ENCODE results near the gene PANK4. TPM values are rescaled to one million over a fixed set of nuclear protein-coding genes. Genes with fewer than 3 reads are reported as not detected.

The PANK4 gene
- total and polyA plus RNA-seq, 12 donors, result 13.8 to 50.2 (median 28.4) TPM

DNA sequence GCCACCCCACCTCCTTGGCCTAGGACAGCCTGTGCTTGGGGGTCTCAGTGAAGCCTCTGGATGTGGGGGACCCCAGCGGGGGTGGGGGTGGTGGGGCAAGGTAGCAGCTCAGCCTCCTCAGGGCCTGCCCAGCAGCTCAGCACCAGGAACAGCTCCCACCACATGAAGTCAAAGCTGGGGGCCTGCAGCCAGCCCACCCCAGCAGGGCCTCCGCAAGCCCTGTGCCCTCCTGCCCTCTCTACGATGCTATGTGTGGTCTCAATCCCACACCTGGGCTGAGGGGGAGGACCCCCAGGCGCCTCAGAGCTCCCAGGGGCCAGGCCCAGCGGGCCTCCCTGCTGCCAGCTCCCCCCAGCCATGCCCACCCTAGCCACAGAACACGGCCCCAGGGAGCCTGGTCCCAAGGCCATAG lies 18.6 kb downstream of the PANK4 start:
- Histone ChIP-seq H3K4me1 (replicated peaks in 1 of 2) (no peaks in the 10 kb centered on the region), H3K27ac (no peak overlapping the region), H3K36me3 (replicated peaks in 1 of 2) (peaks cover 0 to 49% of the 10 kb centered on the region in 2 donors), H3K4me3 (no peak overlapping the region), H3K9me3 (replicated peaks in 1 of 3) (no peaks in the 10 kb centered on the region), H3K27me3 (no peaks in the 10 kb centered on the region)
- no peak for TF ChIP-seq POLR2A (IDR thresholded peaks at IDR 0.05)
- TF ChIP-seq, protein P1, sequence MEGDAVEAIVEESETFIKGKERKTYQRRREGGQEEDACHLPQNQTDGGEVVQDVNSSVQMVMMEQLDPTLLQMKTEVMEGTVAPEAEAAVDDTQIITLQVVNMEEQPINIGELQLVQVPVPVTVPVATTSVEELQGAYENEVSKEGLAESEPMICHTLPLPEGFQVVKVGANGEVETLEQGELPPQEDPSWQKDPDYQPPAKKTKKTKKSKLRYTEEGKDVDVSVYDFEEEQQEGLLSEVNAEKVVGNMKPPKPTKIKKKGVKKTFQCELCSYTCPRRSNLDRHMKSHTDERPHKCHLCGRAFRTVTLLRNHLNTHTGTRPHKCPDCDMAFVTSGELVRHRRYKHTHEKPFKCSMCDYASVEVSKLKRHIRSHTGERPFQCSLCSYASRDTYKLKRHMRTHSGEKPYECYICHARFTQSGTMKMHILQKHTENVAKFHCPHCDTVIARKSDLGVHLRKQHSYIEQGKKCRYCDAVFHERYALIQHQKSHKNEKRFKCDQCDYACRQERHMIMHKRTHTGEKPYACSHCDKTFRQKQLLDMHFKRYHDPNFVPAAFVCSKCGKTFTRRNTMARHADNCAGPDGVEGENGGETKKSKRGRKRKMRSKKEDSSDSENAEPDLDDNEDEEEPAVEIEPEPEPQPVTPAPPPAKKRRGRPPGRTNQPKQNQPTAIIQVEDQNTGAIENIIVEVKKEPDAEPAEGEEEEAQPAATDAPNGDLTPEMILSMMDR (IDR thresholded peaks at IDR 0.05), result no peak
- DNase-seq, result no peak
- 87 to 100% (median 91%) methylated on average over 1 to 6 of the region's 6 CpGs; no CpG with 5 or more reads in 1 of the 4 donors for WGBS, 4 donors
- intact Hi-C loops (cut with DNase I), result no loop called here

DNA sequence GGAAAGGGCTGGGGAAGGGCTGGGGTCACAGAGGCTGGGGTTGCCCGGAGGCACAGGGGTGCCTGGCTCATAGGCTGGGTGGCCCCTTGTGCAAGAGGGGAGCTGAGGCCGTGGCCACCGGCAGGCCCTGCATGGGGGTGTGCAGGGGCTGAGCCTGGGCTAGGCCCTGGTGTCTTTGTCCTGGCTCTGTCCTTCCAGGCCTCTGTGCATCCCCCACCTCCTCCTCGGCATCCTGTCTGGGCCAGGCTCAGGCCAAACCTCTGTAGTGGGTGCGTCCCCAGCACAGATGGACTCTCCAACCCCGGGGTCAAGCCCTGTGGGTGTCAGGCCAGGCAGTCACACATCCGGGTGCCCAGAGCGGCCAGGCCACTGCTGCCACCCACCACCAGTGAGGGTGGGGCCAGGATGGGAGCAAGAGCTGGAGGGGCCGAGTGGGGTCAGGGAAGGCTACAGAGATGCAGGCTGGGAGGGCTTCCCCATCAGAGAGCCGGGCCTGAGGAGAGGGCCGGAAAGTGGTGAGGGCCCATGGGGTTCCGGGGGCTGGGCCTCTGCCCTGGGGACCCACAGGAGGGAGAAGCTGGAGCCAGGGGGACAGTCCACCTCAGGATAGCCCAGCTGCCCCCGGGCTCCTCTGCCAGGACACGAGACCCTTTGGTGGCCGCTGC lies 19.4 kb downstream of the PANK4 start:
- no peak for DNase-seq
- no peaks in the 10 kb centered on the region for H3K9me3 ChIP-seq (replicated peaks in 1 of 3)
- TF ChIP-seq, protein P1 (IDR thresholded peaks at IDR 0.05), result no peak
- no peak for TF ChIP-seq POLR2A (IDR thresholded peaks at IDR 0.05)
- intact Hi-C loops (cut with DNase I), result no loop called here
- no peaks in the 10 kb centered on the region for H3K4me1 ChIP-seq (replicated peaks in 1 of 2)
- WGBS, 4 donors, result 42 to 75% (median 63%) methylated on average over 6 to 15 of the region's 15 CpGs
- peaks cover 3% of the 10 kb centered on the region for H3K27me3 ChIP-seq
- peaks cover 0 to 42% of the 10 kb centered on the region in 2 donors for H3K36me3 ChIP-seq (replicated peaks in 1 of 2)
- no peak overlapping the region for H3K27ac ChIP-seq
- no peak overlapping the region for H3K4me3 ChIP-seq

DNA sequence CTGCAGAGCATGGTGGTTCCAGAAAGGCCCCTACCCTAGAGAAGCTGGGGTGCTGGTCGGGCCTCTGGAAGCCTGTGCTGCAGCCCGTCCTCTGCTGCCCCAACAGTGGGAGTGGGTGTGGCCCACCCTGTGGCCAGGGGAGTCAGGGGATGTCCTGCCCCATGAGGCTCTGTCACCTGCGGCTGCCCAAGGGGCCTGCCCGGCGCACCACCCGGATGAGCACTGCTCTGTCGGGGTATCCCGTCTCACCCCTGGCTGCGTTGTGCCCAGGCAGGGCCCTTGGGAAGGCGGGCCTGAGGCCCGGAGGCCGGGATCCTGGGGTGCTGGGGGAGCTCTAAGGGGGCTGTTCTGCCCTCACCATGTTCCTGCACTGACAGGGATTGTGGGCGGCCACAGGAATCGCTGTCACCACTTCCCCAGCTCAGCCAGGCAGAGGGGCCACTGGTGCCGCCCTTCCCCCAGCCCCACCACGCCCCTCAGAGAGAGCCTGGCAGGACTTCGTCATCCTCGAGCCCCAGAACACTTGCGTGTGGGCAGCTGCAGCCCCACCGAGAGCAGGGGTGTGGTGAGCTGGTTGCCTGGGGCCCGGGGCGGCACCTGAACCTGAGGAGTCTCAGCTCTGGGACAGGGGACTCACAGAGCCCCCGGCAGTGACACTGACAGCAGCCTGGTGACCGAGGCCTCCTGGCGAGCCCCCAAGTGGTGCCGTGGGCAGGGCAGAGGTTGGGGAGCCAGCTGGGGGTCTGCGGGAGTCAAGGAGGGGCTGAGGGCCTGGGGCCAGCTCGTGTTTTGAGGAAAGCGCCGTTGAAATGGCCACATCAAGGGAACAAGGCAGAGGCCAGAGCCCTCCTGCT lies 20.2 kb downstream of the PANK4 start:
- Histone ChIP-seq H3K4me1 (replicated peaks in 1 of 2) (no peaks in the 10 kb centered on the region), H3K4me3 (no peak overlapping the region), H3K27ac (no peak overlapping the region), H3K36me3 (replicated peaks in 1 of 2) (peaks cover 0 to 34% of the 10 kb centered on the region in 2 donors), H3K9me3 (replicated peaks in 1 of 3) (no peaks in the 10 kb centered on the region), H3K27me3 (peaks cover 8% of the 10 kb centered on the region)
- TF ChIP-seq POLR2A (IDR thresholded peaks at IDR 0.05), result no peak
- TF ChIP-seq, protein P1 (IDR thresholded peaks at IDR 0.05), result no peak
- no peak for DNase-seq
- 40 to 86% (median 61%) methylated on average over 5 to 30 of the region's 30 CpGs for WGBS, 4 donors
- intact Hi-C loops (cut with DNase I), result no loop called here

DNA sequence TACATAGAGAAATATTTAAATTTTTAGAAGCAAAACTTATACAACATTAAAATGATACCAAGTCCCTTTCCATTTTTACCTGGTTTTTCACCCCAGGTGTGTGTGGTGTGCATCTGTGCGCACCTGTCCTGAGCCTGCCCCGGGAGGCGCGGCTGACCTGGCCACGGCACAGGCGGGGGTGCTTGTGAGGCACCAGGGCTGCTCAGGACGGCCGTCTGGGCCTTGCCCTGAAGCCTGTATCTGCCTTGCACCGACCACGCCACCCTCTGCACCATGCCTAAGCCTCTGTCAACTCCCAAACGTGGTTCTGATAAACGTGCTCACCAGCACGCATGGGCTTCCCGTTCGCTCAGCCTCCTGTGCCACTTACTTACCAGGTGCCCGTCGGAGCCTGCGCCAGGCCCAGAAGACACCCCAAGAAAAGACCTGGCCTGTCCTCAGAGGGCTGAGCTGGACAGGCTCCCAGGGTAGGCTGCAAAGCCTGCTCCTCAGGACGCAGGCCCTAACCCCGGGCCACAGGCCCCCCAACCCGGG lies 20.9 kb downstream of the PANK4 start:
- Histone ChIP-seq H3K4me3 (no peak overlapping the region), H3K27me3 (peaks cover 8% of the 10 kb centered on the region), H3K9me3 (replicated peaks in 1 of 3) (no peaks in the 10 kb centered on the region), H3K36me3 (replicated peaks in 1 of 2) (peaks cover 0 to 27% of the 10 kb centered on the region in 2 donors), H3K4me1 (replicated peaks in 1 of 2) (no peaks in the 10 kb centered on the region), H3K27ac (no peak overlapping the region)
- DNase-seq, result no peak
- TF ChIP-seq, protein P1 (IDR thresholded peaks at IDR 0.05), result no peak
- no peak for TF ChIP-seq POLR2A (IDR thresholded peaks at IDR 0.05)
- intact Hi-C loops (cut with DNase I), result no loop called here
- WGBS, 4 donors, result 54 to 74% (median 64%) methylated on average over 14 to 21 of the region's 21 CpGs
